Measurements from ENCODE around the gene GGTLC1.

- TF ChIP-seq YY1 (IDR thresholded peaks at IDR 0.05; ENCODE audit: extremely low read depth, insufficient replicate concordance, low read depth, low read length) (no peak), EZH2 (IDR thresholded peaks at IDR 0.05) (no peak), ZFX (IDR thresholded peaks at IDR 0.05) (no peak), POLR2A (IDR thresholded peaks at IDR 0.05; ENCODE audit: borderline replicate concordance, extremely low read depth, insufficient read depth, insufficient read length) (no peak), CTCF (IDR thresholded peaks at IDR 0.05 in 2 of 3, conservative IDR thresholded peaks at IDR 0.05 in 1 of 3; ENCODE audit: borderline replicate concordance in 1 of 3, insufficient read depth in 1 of 3, low read depth in 2 of 3, low read length in 2 of 3) (no peak)
Measured at GRCh38 chr20:23988561-23988960, at the start of gene GGTLC1.
